GM04503 (cell line): Measurements from ENCODE around the gene NDFIP2.

ENCODE experiments used
- DNase-seq: peaks from one replicate; pipeline ENCODE4 v3.0.0-alpha.2; 2012; ENCODE audit warnings: low read depth

NDFIP2 gene, protein sequence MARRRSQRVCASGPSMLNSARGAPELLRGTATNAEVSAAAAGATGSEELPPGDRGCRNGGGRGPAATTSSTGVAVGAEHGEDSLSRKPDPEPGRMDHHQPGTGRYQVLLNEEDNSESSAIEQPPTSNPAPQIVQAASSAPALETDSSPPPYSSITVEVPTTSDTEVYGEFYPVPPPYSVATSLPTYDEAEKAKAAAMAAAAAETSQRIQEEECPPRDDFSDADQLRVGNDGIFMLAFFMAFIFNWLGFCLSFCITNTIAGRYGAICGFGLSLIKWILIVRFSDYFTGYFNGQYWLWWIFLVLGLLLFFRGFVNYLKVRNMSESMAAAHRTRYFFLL

DNA sequence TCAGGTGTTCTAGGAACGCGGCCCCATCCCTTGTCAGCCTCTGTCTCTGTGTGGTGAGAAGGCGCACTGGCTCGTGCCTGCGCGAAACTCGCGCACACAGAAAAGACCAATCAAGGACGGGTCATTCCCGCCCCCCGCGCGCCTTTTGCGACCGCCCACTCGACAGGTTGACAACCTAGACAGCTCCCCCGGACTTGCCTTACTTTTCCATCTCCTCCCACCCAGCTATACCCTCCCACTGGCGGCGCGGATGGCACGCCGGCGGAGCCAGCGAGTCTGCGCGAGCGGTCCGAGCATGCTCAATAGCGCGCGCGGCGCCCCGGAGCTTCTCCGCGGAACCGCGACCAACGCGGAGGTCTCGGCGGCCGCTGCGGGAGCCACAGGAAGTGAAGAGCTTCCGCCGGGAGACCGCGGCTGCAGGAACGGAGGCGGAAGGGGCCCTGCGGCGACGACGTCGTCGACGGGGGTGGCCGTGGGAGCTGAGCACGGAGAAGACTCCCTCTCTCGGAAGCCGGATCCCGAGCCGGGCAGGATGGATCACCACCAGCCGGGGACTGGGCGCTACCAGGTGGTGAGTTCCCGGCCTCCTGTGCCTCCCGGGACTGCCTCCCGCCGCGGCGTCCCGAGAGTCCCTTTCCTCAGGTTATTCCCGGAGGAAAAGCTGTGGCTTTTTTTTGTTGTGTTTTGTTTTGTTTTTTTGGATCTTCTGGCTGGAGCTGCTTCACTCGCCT lies at the start of gene NDFIP2:
Gene NDFIP2, plus strand, starts transcription at position 202 of the 731 bp plus-strand sequence. Its CDS starts 49 bp downstream, at position 251.
- DNase-seq, result no peak

DNA sequence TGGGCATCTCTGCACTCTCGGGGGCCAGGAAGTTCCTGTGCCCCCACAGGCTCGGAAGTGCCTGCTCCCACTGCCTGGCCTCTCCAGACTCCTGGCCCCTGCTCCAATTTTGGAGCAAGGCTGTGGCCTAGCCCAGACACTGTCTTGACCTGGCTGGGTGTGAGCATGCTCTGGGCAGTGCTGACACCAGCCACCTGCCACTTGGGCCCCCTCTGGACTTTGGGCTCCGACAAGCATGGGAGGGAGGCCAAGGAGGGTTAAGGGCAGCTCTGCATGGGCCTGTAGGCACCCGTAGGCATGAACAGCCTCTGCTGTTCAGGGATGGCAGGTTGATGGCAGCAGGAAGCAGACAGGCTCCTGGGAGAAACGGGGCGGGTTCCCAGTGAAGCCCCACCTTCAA lies 48.9 kb upstream of the NDFIP2 start:
- no peak for DNase-seq

DNA sequence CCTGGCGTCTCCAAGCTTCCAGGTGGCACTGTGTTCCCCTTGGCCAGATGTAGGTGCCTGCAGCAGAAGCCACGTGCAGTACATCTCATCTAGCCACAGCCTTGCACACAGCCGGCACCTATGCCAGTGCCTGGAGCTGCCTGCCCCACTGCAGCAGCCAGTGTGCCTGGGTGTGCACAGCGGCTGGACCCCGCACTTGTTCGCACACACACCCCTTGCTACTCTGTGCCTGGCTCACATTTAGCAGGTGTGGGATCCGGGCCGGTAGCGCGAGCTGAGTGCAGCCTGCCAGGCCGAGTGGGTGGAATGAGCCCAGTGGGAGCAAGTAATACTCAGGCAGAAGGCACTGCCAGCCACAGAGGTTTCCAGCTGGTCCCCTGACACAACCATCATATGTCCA lies 48.0 kb upstream of the NDFIP2 start:
- DNase-seq, result no peak

DNA sequence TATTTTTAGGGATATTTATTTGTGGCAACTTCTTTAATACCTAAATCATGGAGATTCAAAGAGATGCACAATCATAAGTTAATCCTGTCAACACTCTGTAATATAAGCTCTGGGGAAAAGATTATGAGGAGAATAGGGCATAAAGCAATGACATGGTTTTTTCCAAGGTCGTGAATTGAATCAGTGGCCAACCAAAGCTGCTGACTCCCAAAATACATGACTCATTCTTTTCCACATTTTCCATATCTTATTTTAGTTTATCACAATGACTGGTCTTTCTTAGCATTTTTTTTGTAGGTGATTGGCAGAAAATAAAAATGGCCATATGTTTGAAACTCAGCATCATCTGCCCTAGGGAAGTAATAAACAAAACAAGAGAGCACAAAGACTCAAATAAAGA lies 46.4 kb upstream of the NDFIP2 start:
- DNase-seq, result peak; percentile 52

DNA sequence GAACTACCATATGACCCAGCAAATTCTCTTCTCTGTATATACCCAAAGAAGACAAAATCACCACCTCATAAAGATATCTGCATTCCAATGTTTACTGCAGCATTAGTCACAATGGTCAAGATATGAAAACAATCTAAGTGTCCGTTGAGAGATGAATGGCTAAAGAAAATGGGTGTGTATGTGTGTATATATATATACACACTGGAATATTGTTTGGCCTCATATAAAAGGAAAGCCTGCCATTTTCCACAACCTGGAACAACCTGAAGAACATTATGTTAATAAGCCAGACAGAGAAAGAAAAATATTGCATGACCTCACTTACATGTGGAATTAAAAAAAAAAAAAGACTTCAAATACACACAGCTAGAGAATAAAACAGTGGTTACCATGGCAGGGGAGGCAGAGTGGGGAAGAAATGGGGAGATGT lies 45.4 kb upstream of the NDFIP2 start:
- DNase-seq, result peak; percentile 82

DNA sequence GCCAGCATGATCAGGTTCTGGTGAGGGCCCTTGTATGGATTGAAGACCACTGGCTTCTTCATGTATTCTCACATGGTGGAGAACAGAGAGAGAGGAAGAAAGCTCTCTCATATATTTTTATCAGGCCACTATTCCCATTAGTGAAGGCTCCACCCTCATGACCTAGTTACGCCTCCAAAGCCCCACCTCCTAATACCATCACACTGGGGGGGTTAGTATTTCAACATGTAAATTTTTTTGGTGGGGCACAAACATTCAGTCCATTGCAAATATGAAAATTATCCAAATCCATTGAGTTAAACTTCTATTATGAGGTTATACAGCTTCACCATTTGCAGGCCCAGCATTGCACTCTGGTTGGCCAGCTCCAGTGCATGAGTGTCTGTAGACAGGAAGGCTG lies 41.7 kb upstream of the NDFIP2 start:
- DNase-seq, result no peak

DNA sequence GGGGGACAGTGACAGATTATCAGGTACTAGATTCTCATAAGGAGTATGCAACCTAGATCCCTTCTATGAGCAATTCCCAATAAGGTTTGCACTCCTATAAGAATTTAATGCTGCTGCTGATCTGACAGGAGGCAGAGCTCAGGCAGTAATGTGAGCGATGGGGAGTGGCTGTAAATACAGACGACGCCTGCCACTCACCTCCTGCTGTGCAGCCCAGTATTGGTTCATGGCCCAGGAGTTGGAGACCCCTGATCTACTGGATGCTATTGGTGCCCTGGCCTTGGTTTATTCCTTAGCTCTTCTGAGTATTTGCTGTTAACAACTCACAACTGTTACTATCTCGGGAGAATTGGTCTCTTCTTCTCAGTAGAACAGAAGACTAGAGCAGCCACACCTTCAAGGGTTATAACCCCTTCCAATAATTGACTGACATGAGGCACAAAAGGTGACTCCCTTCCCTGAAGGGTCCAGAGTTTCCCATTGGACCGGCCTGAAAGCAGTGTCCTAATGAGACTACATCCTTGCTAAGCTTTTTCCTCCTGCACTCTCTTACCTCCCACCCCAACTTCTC lies 39.9 kb upstream of the NDFIP2 start:
- no peak for DNase-seq

DNA sequence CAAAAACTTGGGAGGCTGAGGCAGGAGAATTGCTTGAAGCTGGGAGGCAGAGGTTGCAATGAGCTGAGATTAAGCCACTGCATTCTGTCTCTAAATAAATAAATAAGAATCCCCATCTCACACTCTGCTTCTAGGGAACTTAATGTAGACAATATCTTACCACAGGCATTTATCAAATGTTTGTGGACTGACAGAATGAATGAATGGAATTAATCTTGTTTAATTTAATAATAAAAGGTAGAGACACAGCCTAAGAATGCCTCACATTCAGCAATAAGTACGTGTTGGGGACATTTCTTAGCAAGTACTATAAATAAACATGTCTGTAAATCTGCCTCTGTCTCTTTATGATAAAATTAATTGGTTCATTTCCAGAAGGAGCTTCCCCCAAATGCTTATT lies 38.7 kb upstream of the NDFIP2 start:
- no peak for DNase-seq

DNA sequence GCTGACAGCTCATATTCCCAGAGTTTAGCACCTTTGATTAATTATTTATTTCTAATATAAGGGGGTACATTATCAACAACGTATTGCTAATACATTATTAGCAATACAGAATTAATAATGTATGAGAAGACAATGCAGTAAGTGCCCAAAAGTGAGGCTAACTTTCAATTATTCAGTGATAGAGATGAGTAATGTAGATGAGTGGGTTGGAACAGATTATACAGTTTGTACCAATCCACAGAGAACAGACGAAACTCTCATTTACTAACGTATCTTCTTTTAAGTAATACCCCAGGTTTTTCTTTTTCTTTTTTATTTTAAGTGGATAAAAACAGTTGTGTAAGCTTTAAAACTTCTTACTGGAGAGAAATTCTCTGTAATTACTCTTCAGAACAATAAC lies 38.2 kb upstream of the NDFIP2 start:
- no peak for DNase-seq

DNA sequence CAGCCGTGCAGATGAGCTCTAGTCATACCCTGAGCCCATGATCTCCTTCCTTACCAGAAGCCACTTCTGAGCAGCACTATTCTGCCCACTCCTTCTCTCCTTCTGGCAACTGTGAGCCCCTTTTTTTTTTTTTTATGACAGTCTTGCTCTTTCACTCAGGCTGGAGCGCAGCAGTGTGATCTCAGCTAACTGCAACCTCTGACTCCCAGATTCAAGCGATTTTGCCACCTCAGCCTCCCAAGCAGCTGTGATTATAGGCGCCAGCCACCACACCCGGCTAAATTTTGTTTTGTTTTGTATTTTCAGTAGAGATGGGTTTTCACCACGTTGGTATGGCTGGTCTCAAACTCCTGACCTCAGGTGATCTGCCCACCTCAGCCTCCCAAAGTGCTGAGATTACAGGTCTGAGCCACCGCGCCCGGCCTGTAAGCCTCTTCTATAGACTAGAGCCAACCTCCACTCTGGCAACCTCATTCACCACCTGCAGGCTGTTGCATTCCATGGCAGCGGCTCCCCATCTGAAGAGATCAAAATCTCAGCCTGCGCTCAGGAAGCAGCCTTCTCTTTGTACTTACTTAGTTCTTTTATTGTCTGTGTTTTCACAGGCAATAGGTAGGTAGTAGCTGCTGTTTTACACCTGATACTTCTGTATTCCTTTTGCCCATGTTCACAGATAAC lies 34.8 kb upstream of the NDFIP2 start:
- no peak for DNase-seq

DNA sequence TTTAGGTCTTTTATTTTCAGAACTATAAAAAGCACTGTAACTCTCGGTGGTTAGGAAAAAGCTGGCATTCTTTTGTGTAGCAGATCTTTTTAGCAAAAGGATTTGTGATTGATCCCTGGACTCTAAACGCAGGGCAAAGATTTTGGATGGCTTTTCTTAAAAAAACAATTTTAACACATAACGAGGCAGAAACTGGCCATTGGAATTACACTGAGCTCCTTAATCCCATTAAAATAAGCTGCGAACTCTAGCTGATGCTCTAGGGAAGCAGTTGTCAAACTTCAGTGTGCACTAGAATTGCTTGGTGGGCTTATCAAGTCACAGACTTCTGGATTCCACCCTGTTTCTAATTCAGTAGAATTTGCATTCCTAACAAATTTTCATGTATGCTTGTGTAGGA lies 33.8 kb upstream of the NDFIP2 start:
- DNase-seq, result no peak

DNA sequence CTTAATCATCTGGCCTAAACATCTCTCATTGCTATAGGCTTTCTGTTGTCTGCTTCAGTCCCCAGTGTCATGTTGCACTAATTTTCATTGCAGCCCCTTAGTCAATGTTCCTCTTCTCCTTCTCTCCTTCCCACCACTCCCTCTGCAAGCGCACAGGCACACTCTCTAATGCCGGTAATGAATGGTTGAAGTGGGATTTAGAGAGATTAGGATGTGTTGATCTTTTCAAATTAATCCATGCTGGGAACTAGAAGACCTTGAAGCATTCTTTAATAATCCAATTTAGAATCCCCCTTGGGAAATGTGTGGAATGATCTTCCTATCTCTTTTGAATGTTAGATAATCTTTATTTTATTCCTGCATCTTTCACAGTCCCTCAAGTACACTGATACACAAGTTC lies 33.2 kb upstream of the NDFIP2 start:
- DNase-seq, result no peak

DNA sequence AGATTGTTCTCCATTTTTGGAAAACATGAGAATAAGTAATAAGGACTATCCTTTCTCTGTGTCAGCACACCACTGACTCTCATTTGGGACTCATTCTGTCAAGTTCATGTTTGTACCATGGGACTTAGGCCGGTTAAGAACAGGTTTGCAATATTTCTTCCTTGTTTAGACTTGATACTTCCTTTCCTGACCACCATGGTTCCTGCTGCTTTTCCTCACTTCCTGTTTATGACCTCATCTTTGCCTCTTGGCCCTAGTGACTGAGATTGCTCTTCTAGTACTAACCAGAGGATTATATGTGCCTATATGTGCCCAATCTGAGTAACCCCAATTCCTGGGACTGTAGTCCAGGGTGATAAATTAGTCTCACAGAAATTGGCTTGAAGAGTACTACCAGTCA lies 32.5 kb upstream of the NDFIP2 start:
- no peak for DNase-seq

DNA sequence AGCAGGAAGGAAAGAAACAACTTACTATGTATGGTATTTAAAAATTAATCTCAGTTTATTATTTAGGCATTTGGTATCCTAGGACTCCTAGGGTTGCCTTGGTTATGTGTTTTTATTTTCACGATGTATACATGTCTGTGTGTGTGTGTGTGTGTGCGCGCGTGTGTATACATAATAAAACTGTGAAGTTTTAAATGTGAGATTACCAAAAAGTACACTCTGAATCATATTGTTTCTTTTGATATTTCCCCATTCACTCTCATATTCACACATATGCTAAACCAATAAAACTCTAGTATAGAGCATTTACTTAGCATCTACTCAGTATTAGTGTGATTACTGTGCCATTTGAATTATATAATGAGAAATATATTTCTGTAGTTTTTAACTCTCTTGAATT lies 30.8 kb upstream of the NDFIP2 start:
- no peak for DNase-seq

DNA sequence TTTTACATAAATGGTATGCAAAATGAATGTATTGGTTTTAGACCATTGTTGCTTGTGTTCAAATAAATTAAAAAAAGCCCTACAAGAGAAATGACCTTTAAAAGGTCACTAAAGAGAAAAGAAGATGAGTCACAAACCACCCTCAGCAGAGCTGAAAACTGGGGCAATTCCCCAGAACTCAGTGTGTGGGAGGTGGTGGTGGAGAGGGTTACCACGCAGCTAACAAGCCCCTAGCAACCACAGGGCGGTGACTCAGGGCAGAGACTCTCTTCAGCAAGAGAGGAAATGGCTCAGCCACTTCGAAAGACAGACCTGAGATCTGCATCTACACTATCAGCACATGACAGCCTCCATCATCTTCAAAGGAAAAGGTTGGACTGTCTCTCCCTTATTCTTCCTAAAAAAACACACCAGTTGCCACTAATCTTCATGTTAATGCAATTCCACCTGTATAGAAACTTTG lies 29.4 kb upstream of the NDFIP2 start:
- DNase-seq, result peak; percentile 74

DNA sequence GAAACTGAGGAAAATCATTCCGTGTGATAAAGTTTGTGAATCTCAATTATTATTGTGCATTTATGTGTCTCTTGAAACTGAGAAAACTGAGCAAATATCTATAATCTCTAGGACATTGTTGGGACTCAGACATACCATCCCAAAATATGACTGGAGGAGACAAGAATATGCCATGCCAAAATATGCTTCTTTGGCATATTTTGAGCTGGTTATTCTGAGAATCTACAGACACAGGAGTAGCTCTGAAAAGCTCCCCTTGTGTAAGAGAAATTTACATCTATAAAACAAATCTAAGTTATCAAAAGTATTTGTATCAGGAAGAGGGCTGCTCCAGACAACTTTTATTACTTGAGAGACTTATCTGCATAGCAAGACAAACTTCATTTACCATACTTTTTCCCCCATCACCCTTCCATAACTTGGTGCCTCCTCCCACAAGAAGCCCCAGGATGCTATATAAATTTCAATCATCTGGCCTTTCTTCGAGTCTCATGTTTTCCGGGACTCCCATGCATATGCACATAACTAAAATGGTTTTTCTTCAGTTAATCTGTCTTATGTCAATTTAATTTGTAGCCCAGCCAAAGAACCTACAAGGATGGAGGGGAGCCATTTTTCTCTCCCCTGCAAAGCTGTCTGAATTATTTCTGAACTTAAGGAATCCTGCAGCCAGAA lies 28.6 kb upstream of the NDFIP2 start:
- DNase-seq, result no peak

DNA sequence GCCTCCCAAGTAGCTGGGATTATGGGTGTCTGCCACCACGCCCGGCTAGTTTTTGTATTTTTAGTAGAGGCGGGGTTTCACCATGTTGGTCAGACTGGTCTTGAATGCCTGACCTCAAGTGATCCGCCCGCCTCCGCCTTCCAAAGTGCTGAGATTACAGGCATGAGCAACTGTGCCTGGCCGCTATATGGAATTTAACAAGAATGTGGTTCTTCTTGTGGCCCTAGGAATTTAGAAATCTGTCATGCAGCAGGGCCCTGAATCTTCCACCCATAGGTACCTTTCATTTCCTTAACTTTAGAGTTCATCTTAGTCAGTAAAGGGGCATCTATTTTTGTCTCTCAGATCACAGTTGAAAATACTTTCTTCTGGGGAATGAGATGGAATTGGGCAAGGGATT lies 25.6 kb upstream of the NDFIP2 start:
- no peak for DNase-seq

DNA sequence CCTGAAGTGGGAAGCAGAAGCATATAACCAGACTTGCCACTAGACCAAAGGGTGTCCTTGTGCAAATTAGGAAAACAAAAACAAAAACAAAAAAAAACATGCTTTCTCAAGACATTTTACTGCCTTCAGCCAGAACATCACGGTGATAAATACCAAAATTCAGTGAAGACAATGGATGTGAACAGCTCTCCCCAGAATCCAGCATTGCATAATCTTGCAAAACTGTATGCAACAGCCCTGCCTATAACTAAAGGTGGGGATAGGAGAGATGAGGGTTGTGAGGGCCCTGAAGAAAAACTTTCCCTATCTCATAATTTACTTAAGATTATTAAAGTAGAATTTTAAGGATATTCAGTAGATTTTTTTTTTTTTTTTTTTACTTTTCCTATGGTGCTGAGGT lies 24.9 kb upstream of the NDFIP2 start:
- no peak for DNase-seq

DNA sequence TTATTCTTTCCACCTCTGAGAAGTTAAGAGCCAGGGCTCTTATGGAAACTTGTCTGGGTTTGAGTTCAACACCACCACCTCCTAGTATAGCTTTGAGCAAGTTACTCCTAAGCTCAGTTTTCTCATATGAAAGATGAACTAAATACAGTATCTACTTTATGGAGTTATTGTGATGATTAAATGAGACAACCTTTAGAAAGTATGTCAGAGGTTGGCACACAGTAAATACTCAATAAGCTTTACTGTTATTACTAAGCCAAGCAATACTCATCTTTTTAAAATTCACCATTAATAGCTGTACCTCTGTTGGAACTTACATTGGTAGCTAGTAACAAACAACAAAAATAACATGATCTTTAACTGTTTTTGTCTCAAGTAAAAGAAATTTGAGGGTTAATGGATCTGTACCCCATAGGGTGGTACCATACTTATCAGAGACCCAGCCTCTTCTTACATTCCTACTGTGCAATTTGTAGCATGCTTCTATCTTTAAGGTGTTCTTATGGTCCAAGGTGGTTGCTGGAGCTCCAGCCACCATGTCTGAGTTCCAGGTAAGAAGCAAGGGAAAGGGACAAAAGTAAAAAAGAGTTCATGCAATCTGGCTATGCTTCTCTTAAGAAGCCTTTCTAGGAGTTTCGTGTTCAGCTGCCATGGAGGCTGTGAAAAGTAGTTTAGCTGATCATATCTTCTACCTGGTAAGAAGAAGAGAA lies 24.1 kb upstream of the NDFIP2 start:
- DNase-seq, result no peak

DNA sequence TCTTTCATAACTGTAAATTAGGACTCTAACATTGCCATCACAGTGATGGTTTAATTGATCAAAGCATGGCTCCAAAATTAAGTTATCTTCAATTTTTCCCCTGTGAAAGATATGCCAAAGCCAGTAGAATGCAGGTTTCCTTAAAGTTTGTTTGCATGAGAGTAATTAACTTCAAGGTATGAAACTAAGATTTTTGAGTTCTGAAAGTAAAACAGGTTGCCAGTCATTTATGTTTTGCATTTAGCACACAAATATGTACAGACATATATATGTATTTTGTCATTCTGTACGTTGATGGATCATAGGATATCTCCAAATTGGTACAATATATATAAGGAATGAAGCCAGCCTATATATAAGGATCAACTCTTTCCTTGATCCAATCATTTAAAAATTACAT lies 23.6 kb upstream of the NDFIP2 start:
- no peak for DNase-seq

DNA sequence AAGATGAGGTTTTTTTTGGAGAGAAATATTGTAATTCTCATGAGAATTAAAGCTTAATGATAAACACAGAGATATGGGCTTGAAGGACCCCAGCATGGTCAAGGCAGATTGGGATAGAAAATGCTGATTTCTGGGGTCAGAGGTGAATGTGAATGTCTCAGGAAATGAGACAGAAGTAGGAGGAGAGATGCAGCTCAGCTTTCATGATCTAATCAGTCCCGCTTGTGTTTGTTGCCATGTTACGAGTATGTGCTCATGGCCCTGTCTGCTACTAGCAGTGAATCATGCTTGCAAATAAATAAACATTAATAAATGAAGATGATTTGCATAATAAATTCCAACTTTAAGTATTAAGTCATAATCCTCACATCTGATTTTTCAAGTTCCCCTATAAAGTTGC lies 23.0 kb upstream of the NDFIP2 start:
- no peak for DNase-seq

DNA sequence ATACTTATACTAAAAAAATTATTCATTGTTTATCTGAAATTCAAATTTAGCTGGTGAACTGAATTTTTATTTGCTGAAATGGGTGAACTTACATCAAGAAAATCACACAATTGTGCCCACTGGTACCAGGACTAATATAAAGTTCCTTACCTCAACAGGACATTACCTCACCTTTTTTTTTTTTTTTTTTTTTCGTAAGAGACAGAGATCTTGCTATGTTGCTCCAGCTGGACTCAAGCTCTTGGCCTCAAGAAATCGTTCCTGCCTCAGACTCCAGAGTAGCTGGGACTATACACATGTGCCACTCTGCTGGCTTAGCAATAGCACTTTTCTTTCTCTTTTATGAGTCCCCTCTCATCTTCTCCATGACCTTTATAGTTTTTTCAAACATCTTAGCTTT lies 22.5 kb upstream of the NDFIP2 start:
- no peak for DNase-seq
